RWPE1 (cell line): ENCODE data around the gene NEDD9.

Source experiments
- CTCF ChIA-PET: fragments of 350-600 bp; sonication (Branson Sonifier 250); formaldehyde crosslinking; extraction: SDS; loops from one replicate; lab custom pipeline; 2021; lab: Yijun Ruan, JAX
- POLR2A ChIA-PET: fragments of 400-600 bp; formaldehyde crosslinking; extraction: SDS; loops from one replicate; lab custom pipeline; 2020; ENCODE audit warnings: antibody characterized with exemption; ENCODE audit not compliant: low non-redundant PET; lab: Yijun Ruan, JAX
- DNase-seq: peaks from one replicate; pipeline ENCODE4 v3.0.0; 2012; ENCODE audit warnings: low spot score
- H3K27ac ChIP-seq: fragments of 450-650 bp; 2 replicates; pipeline ENCODE4 v1.5.1; 2017
- CTCF ChIP-seq: fragments of 450-650 bp; conservative IDR thresholded peaks from 2 replicates; pipeline ENCODE4 v1.5.1; 2017; ENCODE audit warnings: low read depth, mild to moderate bottlenecking

NEDD9 gene

GRCh38 chr6:11196511-11197174 lies 35.8 kb downstream of the NEDD9 start:
- TF ChIP-seq CTCF, result no peak
- POLR2A ChIA-PET, result no interaction called here
- CTCF ChIA-PET, result no interaction called here
- DNase-seq, result no peak
- H3K27ac ChIP-seq, result no peak overlapping the region

GRCh38 chr6:11194356-11195218 lies 37.9 kb downstream of the NEDD9 start:
- no peak for TF ChIP-seq CTCF
- DNase-seq, result no peak
- no peak overlapping the region for H3K27ac ChIP-seq
- ChIA-PET POLR2A (no interaction called here), CTCF (no interaction called here)

- DNase-seq, result no peak
- no peak for TF ChIP-seq CTCF
- ChIA-PET CTCF (interaction anchor here (0.7 kb wide), 1 partner anchor 36 kb away, joined by 3 read pairs; no protein-coding TSS in a partner anchor), POLR2A (no interaction called here)
- no peak overlapping the region for H3K27ac ChIP-seq
Observed at GRCh38 chr6:11193434-11193833, 39.0 kb downstream of the NEDD9 start.

GRCh38 chr6:11192167-11192566 lies 40.3 kb downstream of the NEDD9 start:
- ChIA-PET CTCF (no interaction called here), POLR2A (no interaction called here)
- no peak for DNase-seq
- no peak for TF ChIP-seq CTCF
- H3K27ac ChIP-seq, result no peak overlapping the region

- no peak for TF ChIP-seq CTCF
- POLR2A ChIA-PET, result no interaction called here
- DNase-seq, result no peak
- H3K27ac ChIP-seq, result no peak overlapping the region
- CTCF ChIA-PET, result no interaction called here
Observed at GRCh38 chr6:11190625-11191245, 41.7 kb downstream of the NEDD9 start.

- H3K27ac ChIP-seq, result no peak overlapping the region
- ChIA-PET CTCF (no interaction called here), POLR2A (no interaction called here)
- TF ChIP-seq CTCF, result no peak
- no peak for DNase-seq
Observed at GRCh38 chr6:11189865-11190624, 42.4 kb downstream of the NEDD9 start.
